Measurements from ENCODE around the gene MED15.

The MED15 gene

DNA sequence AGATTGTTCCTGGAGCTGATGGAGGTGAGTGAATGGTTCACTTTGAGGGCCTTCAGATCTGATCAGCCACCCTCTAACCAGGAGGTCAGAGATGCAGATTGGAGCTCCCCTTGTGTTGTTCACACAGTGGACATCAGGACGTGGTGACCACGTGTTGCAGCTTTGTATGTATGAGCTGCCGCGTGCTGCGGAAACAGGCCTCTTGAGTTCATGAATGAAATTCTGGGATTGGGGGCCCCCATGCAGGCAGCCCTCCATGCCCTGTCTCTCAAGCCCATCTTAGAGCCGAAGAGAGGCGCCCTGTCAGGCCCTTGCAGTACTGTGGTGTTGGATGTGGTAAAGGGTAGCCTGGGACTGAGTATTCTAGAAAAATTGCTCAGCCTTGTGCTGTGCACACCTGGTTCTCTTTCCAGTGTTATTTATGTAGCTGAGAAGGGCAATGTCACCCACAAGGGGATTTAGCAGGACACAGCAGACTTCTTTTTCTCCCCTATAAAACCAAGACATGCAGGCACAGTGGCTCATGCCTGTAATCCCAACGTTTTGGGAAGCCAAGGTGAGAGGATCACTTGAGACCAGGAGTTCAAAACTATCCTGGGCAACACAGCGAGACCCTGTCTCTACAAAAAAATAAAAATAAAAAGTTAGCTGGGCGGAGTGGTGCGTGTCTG lies 64.9 kb downstream of the MED15 start:
- H3K4me2 ChIP-seq (ENCODE audit: low read length): no peak overlapping the region
- H3K79me1 ChIP-seq (ENCODE audit: low read length): peaks cover 14% of the 10 kb centered on the region
- peaks cover 24 to 26% of the 10 kb centered on the region in 2 experiments for H3K4me1 ChIP-seq (ENCODE audit: control insufficient read depth in 1 of 2, insufficient read depth in 2 of 2, low read length in 2 of 2)
- H4K8ac ChIP-seq (ENCODE audit: low read depth, low read length): no peak overlapping the region
- no peak overlapping the region for H2AFZ ChIP-seq (ENCODE audit: insufficient read depth, low read length, poor library complexity)
- WGBS (ENCODE audit: extremely low coverage, insufficient coverage, insufficient read length): no CpG with 5 or more reads among the region's 11 CpGs
- no peak overlapping the region for H3K14ac ChIP-seq (ENCODE audit: low read length)
- no peak overlapping the region for H3K18ac ChIP-seq (ENCODE audit: low read length)
- H2BK120ac ChIP-seq (ENCODE audit: insufficient read depth, low read length, poor library complexity): no peak overlapping the region
- H3K9me3 ChIP-seq (ENCODE audit: insufficient read depth, low read depth, low read length): no peaks in the 10 kb centered on the region
- no peak overlapping the region for H2BK12ac ChIP-seq (ENCODE audit: low read length)
- no peak overlapping the region for H4K91ac ChIP-seq (ENCODE audit: low read depth, low read length)
- H3K23ac ChIP-seq (ENCODE audit: low read length): no peak overlapping the region
- no peak for DNase-seq
- no peak overlapping the region for H3K27ac ChIP-seq (ENCODE audit: low read depth, low read length)
- no peak overlapping the region for H3K4ac ChIP-seq (ENCODE audit: low read depth, low read length)
- peaks cover 70 to 76% of the 10 kb centered on the region in 2 experiments for H3K36me3 ChIP-seq (ENCODE audit: control insufficient read depth in 1 of 2, insufficient read depth in 2 of 2, low read length in 2 of 2)
- no peak overlapping the region for H4K12ac ChIP-seq (ENCODE audit: low read depth, low read length)
- no peak overlapping the region for H2AK5ac ChIP-seq (ENCODE audit: low read length)
- H3K9ac ChIP-seq (ENCODE audit: low read length): no peak overlapping the region
- peaks cover 3% of the 10 kb centered on the region for H3K79me2 ChIP-seq (ENCODE audit: control insufficient read depth, insufficient read depth, low read length, poor library complexity)
- no peaks in the 10 kb centered on the region for H3K27me3 ChIP-seq (ENCODE audit: insufficient read depth, low read length)
- H3K4me3 ChIP-seq (ENCODE audit: low read depth, low read length): no peak overlapping the region
- H2BK5ac ChIP-seq (ENCODE audit: low read depth, low read length, poor library complexity): no peak overlapping the region

DNA sequence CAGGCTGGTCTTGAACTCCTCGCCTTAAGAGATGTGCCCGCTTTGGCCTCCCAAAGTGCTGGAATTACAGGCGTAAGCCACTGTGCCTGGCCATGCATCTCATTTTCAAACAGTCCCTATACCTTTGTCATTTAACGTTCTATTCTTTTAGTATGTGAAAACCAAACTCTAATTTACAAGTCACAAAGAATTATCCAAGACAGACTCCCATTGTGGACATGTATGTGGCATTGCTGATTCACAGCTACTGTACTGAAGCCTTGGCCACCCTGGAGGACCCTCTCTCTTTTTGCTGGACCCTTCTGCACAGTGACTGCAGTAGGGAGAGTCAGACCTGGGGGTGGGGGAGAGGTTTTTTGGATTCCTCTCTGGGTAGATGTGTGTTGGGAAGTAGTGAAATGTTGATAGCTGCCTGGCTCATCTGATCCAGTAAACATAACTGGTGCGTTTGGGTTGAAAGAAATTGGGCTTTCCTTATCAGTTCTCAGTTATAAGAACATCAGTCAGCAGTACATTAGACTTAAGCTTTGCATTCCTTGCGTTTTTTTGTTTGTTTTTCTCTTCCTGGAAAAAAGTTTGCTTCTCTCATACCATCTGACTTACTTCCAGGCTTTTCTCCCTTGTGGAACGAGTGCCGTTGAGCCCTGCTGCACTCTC lies 65.9 kb downstream of the MED15 start:
- Histone ChIP-seq H3K79me1 (ENCODE audit: low read length) (peaks cover 13% of the 10 kb centered on the region), H2BK12ac (ENCODE audit: low read length) (no peak overlapping the region), H3K4me1 (ENCODE audit: control insufficient read depth in 1 of 2, insufficient read depth in 2 of 2, low read length in 2 of 2) (peaks cover 13 to 16% of the 10 kb centered on the region in 2 experiments), H3K36me3 (ENCODE audit: control insufficient read depth in 1 of 2, insufficient read depth in 2 of 2, low read length in 2 of 2) (peaks cover 71 to 79% of the 10 kb centered on the region in 2 experiments), H2BK120ac (ENCODE audit: insufficient read depth, low read length, poor library complexity) (no peak overlapping the region), H3K14ac (ENCODE audit: low read length) (no peak overlapping the region), H4K8ac (ENCODE audit: low read depth, low read length) (no peak overlapping the region), H3K9me3 (ENCODE audit: insufficient read depth, low read depth, low read length) (no peaks in the 10 kb centered on the region), H4K91ac (ENCODE audit: low read depth, low read length) (no peak overlapping the region), H3K79me2 (ENCODE audit: control insufficient read depth, insufficient read depth, low read length, poor library complexity) (peaks cover 3% of the 10 kb centered on the region), H4K12ac (ENCODE audit: low read depth, low read length) (no peak overlapping the region), H3K4me2 (ENCODE audit: low read length) (no peak overlapping the region), H3K9ac (ENCODE audit: low read length) (no peak overlapping the region), H3K27me3 (ENCODE audit: insufficient read depth, low read length) (no peaks in the 10 kb centered on the region), H2AFZ (ENCODE audit: insufficient read depth, low read length, poor library complexity) (no peak overlapping the region), H3K4ac (ENCODE audit: low read depth, low read length) (no peak overlapping the region), H2AK5ac (ENCODE audit: low read length) (no peak overlapping the region), H3K23ac (ENCODE audit: low read length) (no peak overlapping the region), H3K4me3 (ENCODE audit: low read depth, low read length) (no peak overlapping the region), H3K18ac (ENCODE audit: low read length) (no peak overlapping the region), H3K27ac (ENCODE audit: low read depth, low read length) (no peak overlapping the region), H2BK5ac (ENCODE audit: low read depth, low read length, poor library complexity) (no peak overlapping the region)
- no CpG with 5 or more reads among the region's 8 CpGs for WGBS (ENCODE audit: extremely low coverage, insufficient coverage, insufficient read length)
- peak in 1 of 2 donors; percentile 27 for DNase-seq

- no peak overlapping the region for H3K4ac ChIP-seq (ENCODE audit: low read depth, low read length)
- WGBS (ENCODE audit: extremely low coverage, insufficient coverage, insufficient read length): no CpG with 5 or more reads among the region's 29 CpGs
- H3K4me1 ChIP-seq (ENCODE audit: control insufficient read depth in 1 of 2, insufficient read depth in 2 of 2, low read length in 2 of 2): peaks cover 8% of the 10 kb centered on the region in 2 experiments
- no peak overlapping the region for H3K27ac ChIP-seq (ENCODE audit: low read depth, low read length)
- H2BK12ac ChIP-seq (ENCODE audit: low read length): no peak overlapping the region
- DNase-seq: no peak
- H2BK5ac ChIP-seq (ENCODE audit: low read depth, low read length, poor library complexity): no peak overlapping the region
- no peak overlapping the region for H3K18ac ChIP-seq (ENCODE audit: low read length)
- H3K79me1 ChIP-seq (ENCODE audit: low read length): peaks cover 7% of the 10 kb centered on the region
- peaks cover 72 to 79% of the 10 kb centered on the region in 2 experiments for H3K36me3 ChIP-seq (ENCODE audit: control insufficient read depth in 1 of 2, insufficient read depth in 2 of 2, low read length in 2 of 2)
- no peak overlapping the region for H2AFZ ChIP-seq (ENCODE audit: insufficient read depth, low read length, poor library complexity)
- H3K9ac ChIP-seq (ENCODE audit: low read length): no peak overlapping the region
- no peaks in the 10 kb centered on the region for H3K27me3 ChIP-seq (ENCODE audit: insufficient read depth, low read length)
- no peak overlapping the region for H4K12ac ChIP-seq (ENCODE audit: low read depth, low read length)
- H4K91ac ChIP-seq (ENCODE audit: low read depth, low read length): no peak overlapping the region
- H3K4me3 ChIP-seq (ENCODE audit: low read depth, low read length): no peak overlapping the region
- no peak overlapping the region for H3K14ac ChIP-seq (ENCODE audit: low read length)
- H3K9me3 ChIP-seq (ENCODE audit: insufficient read depth, low read depth, low read length): no peaks in the 10 kb centered on the region
- no peak overlapping the region for H3K4me2 ChIP-seq (ENCODE audit: low read length)
- H3K79me2 ChIP-seq (ENCODE audit: control insufficient read depth, insufficient read depth, low read length, poor library complexity): peaks cover 3% of the 10 kb centered on the region
- no peak overlapping the region for H3K23ac ChIP-seq (ENCODE audit: low read length)
- no peak overlapping the region for H2BK120ac ChIP-seq (ENCODE audit: insufficient read depth, low read length, poor library complexity)
- no peak overlapping the region for H2AK5ac ChIP-seq (ENCODE audit: low read length)
- no peak overlapping the region for H4K8ac ChIP-seq (ENCODE audit: low read depth, low read length)
These were observed 66.6 kb downstream of the MED15 start for GRCh38 chr22:20573833-20574615.

GRCh38 chr22:20574920-20575353 lies 67.5 kb downstream of the MED15 start:
- Histone ChIP-seq H3K14ac (ENCODE audit: low read length) (no peak overlapping the region), H3K23ac (ENCODE audit: low read length) (no peak overlapping the region), H3K27me3 (ENCODE audit: insufficient read depth, low read length) (no peaks in the 10 kb centered on the region), H3K4me3 (ENCODE audit: low read depth, low read length) (no peak overlapping the region), H3K36me3 (ENCODE audit: control insufficient read depth in 1 of 2, insufficient read depth in 2 of 2, low read length in 2 of 2) (peaks cover 75 to 81% of the 10 kb centered on the region in 2 experiments), H4K8ac (ENCODE audit: low read depth, low read length) (no peak overlapping the region), H2BK5ac (ENCODE audit: low read depth, low read length, poor library complexity) (no peak overlapping the region), H2BK120ac (ENCODE audit: insufficient read depth, low read length, poor library complexity) (no peak overlapping the region), H3K4me2 (ENCODE audit: low read length) (no peak overlapping the region), H3K27ac (ENCODE audit: low read depth, low read length) (no peak overlapping the region), H2BK12ac (ENCODE audit: low read length) (no peak overlapping the region), H3K9me3 (ENCODE audit: insufficient read depth, low read depth, low read length) (no peaks in the 10 kb centered on the region), H3K79me1 (ENCODE audit: low read length) (no peaks in the 10 kb centered on the region), H3K4me1 (ENCODE audit: control insufficient read depth in 1 of 2, insufficient read depth in 2 of 2, low read length in 2 of 2) (no peaks in the 10 kb centered on the region), H3K4ac (ENCODE audit: low read depth, low read length) (no peak overlapping the region), H2AK5ac (ENCODE audit: low read length) (no peak overlapping the region), H4K91ac (ENCODE audit: low read depth, low read length) (no peak overlapping the region), H2AFZ (ENCODE audit: insufficient read depth, low read length, poor library complexity) (no peak overlapping the region), H4K12ac (ENCODE audit: low read depth, low read length) (no peak overlapping the region), H3K9ac (ENCODE audit: low read length) (no peak overlapping the region), H3K79me2 (ENCODE audit: control insufficient read depth, insufficient read depth, low read length, poor library complexity) (no peaks in the 10 kb centered on the region), H3K18ac (ENCODE audit: low read length) (peak overlapping the region; percentile 3)
- WGBS (ENCODE audit: extremely low coverage, insufficient coverage, insufficient read length): no CpG with 5 or more reads among the region's 18 CpGs
- DNase-seq: no peak
